Muscle layer of colon (tissue), 2 donors: ENCODE results near the gene SCAMP5.

Source experiments
- H3K27ac ChIP-seq: one replicate; pipeline ENCODE4 v1.7.0; 2013; ENCODE audit warnings: low read depth, mild to moderate bottlenecking, low read length, moderate library complexity
- H3K27me3 ChIP-seq, 2 donors: one replicate each; pipeline ENCODE4 v1.7.0; 2013; ENCODE audit warnings: low read length in 2 of 2, mild to moderate bottlenecking in 2 of 2; ENCODE audit not compliant: insufficient read depth in 2 of 2, control insufficient read depth in 1 of 2
- H3K36me3 ChIP-seq: one replicate; pipeline ENCODE4 v1.7.0; 2013; ENCODE audit warnings: mild to moderate bottlenecking, low read length; ENCODE audit not compliant: insufficient read depth
- H3K4me1 ChIP-seq: one replicate; pipeline ENCODE4 v1.7.0; 2013; ENCODE audit warnings: mild to moderate bottlenecking, low read length; ENCODE audit not compliant: insufficient read depth
- H3K4me3 ChIP-seq, 2 donors: one replicate each; pipeline ENCODE4 v1.7.0; 2013; ENCODE audit warnings: low read length in 2 of 2, low read depth in 1 of 2, mild to moderate bottlenecking in 1 of 2, moderate library complexity in 1 of 2
- H3K9ac ChIP-seq: one replicate; pipeline ENCODE4 v1.7.0; 2013; ENCODE audit warnings: low read length
- H3K9me3 ChIP-seq: one replicate; pipeline ENCODE4 v1.7.0; 2013; ENCODE audit warnings: mild to moderate bottlenecking, low read length
- donor health status: abdominal sarcoma.
- donor health status: Adenocarcinoma of cecum.

Gene SCAMP5

DNA sequence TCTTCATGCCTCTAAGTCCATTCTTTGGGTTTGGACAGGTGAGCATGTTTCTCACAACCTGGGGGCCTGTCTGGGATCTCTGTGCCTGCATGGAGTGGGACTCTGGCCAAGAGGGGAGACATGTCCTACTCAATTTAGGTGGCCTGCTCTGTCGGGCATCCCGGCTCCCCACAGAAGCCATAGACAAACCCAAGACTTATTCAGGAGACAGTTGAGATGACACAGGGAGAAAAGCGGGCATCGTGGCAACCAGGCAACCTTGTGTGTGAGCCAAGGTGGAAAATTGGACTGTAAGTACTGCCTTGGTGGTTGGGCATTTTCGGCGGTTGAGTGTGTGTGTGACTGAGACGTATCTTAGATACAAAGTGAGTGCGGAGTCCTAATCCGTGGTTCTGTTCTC lies 68.5 kb downstream of the SCAMP5 start:
- no peaks in the 10 kb centered on the region for H3K36me3 ChIP-seq
- no peaks in the 10 kb centered on the region for H3K27me3 ChIP-seq
- H3K9ac ChIP-seq, result no peak overlapping the region
- H3K4me3 ChIP-seq, result no peak overlapping the region
- no peak overlapping the region for H3K27ac ChIP-seq
- H3K4me1 ChIP-seq, result no peaks in the 10 kb centered on the region
- no peaks in the 10 kb centered on the region for H3K9me3 ChIP-seq

- Histone ChIP-seq H3K4me1 (no peaks in the 10 kb centered on the region), H3K27me3 (no peaks in the 10 kb centered on the region), H3K4me3 (no peak overlapping the region), H3K36me3 (no peaks in the 10 kb centered on the region), H3K27ac (no peak overlapping the region), H3K9ac (no peak overlapping the region), H3K9me3 (no peaks in the 10 kb centered on the region)
Observed at GRCh38 chr15:75064846-75065245, 69.5 kb downstream of the SCAMP5 start.

- H3K27ac ChIP-seq, result no peak overlapping the region
- H3K9ac ChIP-seq, result no peak overlapping the region
- H3K9me3 ChIP-seq, result no peaks in the 10 kb centered on the region
- no peaks in the 10 kb centered on the region for H3K4me1 ChIP-seq
- H3K36me3 ChIP-seq, result no peaks in the 10 kb centered on the region
- H3K27me3 ChIP-seq, result no peaks in the 10 kb centered on the region
- no peak overlapping the region for H3K4me3 ChIP-seq
Observed at GRCh38 chr15:75065467-75065850, 70.1 kb downstream of the SCAMP5 start.

DNA sequence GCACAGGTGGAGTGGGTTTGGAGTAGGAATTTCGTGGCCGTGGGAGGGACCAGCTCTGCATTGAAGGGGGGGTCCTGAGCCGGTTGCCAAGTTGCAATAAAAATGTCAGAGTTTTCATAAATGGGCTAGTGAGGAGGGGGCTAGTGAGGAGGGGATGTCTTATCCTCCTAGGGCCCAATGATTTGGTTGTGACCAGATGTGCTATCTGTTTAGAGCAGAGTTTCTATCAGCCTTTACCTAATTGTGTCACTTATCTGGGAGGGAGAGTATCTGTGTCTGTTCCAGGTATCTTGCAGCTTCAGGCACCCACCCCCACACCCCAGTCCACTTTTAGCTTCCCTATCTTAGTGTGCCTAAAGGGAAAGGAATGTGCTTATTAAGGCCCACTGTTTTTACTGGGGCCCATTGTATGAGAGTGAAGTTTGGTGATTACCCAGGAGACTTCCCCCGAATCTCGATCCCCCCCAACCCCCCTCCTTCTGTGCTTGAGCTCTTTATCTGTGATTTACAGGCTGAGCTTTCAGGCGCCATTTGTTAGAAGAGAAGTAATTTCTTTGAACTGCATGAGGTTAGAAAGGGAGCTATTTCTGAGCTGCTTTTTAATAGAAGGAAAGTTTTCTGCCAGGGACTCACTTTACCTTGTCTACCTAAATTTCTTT lies 70.6 kb downstream of the SCAMP5 start:
- Histone ChIP-seq H3K4me1 (no peaks in the 10 kb centered on the region), H3K27ac (no peak overlapping the region), H3K36me3 (no peaks in the 10 kb centered on the region), H3K9me3 (no peaks in the 10 kb centered on the region), H3K4me3 (no peak overlapping the region), H3K9ac (no peak overlapping the region), H3K27me3 (no peaks in the 10 kb centered on the region)

DNA sequence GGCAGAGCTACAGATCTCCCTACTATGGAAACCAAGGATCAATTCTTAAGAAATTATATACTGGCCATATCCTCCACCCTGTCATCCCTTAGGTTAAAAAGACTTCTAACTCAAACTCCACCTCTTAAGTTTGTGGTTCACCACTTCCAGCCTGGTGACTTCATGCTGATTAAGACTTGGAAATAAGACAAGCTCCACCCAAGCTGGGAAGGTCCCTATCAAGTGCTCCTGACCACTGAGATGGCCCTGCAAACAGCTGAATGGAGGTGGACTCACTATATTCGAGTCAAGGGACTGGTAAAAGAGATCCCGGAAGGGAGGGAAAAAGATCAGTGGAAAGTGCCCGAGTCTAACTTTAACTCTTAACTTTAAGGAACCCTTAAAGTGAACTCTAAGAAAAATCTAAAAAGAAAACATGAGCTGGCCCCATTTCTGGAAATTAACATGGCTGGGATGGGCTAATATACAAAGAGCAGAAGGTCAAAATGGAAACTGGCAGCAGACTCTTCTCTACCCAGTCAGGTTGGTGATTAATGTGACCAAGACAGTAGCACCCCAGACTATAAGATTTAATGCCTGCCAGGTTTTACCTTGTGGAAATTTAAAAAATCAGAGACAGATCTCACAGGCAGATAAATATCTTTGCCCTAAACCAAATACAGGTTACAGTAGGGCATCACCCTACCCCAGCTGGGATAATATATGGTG lies 71.9 kb downstream of the SCAMP5 start:
- H3K27ac ChIP-seq, result no peak overlapping the region
- H3K36me3 ChIP-seq, result no peaks in the 10 kb centered on the region
- no peaks in the 10 kb centered on the region for H3K9me3 ChIP-seq
- H3K27me3 ChIP-seq, result no peaks in the 10 kb centered on the region
- no peaks in the 10 kb centered on the region for H3K4me1 ChIP-seq
- H3K9ac ChIP-seq, result no peak overlapping the region
- no peak overlapping the region for H3K4me3 ChIP-seq

GRCh38 chr15:75068748-75069147 lies 73.4 kb downstream of the SCAMP5 start:
- H3K36me3 ChIP-seq, result no peaks in the 10 kb centered on the region
- no peak overlapping the region for H3K27ac ChIP-seq
- H3K9me3 ChIP-seq, result no peaks in the 10 kb centered on the region
- no peak overlapping the region for H3K4me3 ChIP-seq
- H3K27me3 ChIP-seq, result no peaks in the 10 kb centered on the region
- no peaks in the 10 kb centered on the region for H3K4me1 ChIP-seq
- no peak overlapping the region for H3K9ac ChIP-seq

DNA sequence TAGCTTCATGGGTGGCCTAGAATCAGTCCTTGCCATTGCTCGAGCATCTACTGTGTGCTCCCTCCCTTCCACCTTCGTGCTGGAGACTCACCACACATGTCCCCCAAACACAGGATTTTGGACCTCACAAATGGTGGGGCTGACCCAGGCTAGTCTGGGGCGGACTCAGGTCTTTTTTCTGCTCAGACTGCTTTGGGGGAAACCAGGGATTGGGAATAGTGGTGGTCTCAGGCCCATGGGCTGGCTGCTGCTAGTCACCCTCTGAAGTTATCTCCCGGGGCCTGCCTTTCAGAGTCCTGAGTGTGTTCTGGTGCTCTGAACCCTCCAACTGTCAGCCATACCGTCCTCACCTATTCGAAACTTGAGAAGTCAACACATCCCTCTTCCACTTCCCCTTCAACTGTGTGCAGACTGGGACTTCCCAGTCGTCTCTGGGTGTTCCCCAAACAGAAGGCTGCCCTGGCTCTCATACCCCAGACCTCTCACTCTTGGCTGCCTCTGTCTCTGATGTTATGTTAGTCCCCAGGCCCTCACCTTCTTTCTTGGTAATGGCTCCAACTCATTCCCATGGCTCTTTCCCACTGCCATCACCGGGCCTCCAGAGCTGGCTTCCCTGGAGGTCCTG lies 74.0 kb downstream of the SCAMP5 start:
- Histone ChIP-seq H3K9ac (no peak overlapping the region), H3K27me3 (no peaks in the 10 kb centered on the region), H3K27ac (no peak overlapping the region), H3K4me1 (no peaks in the 10 kb centered on the region), H3K4me3 (no peak overlapping the region), H3K9me3 (no peaks in the 10 kb centered on the region), H3K36me3 (no peaks in the 10 kb centered on the region)

DNA sequence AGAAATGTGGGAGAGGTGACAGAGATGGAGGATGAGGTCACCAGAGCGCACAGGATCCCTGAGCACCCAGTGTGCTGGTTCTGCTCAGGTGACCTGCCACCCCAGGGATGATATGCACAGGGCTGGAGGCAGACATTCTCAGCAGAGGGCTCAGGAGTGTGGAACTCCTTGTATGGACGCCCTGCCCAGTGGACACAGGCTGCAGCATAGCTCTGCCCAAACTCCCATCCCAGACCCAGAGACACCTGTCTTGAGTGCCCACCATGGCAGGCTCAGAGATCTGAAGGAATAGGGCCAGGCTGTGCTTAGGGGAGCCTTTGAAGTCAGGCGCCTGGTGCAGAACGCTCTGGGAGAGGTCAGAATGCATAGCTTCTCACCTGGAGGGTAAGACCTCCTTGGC lies 75.3 kb downstream of the SCAMP5 start:
- Histone ChIP-seq H3K4me3 (no peak overlapping the region), H3K36me3 (no peaks in the 10 kb centered on the region), H3K4me1 (no peaks in the 10 kb centered on the region), H3K27ac (no peak overlapping the region), H3K9ac (no peak overlapping the region), H3K27me3 (no peaks in the 10 kb centered on the region), H3K9me3 (no peaks in the 10 kb centered on the region)
